CD4-positive, alpha-beta T cell treated with Interleukin-17A for 4 hours (primary cell): ENCODE measurements around the gene OPCML.

Experiments
- DNase-seq: peaks from one replicate; pipeline ENCODE4 v3.0.0-alpha.2; 2020; ENCODE audit warnings: mixed read lengths

The OPCML gene

GRCh38 chr11:133347988-133348387 lies 184.3 kb downstream of the OPCML start:
- no peak for DNase-seq

GRCh38 chr11:133346137-133346536 lies 186.2 kb downstream of the OPCML start:
- no peak for DNase-seq

GRCh38 chr11:133343951-133344350 lies 188.3 kb downstream of the OPCML start:
- DNase-seq, result no peak

GRCh38 chr11:133339495-133340140 lies 192.7 kb downstream of the OPCML start:
- no peak for DNase-seq

- DNase-seq, result no peak
Observed at GRCh38 chr11:133338588-133338987, 193.7 kb downstream of the OPCML start.

- DNase-seq, result no peak
Observed at GRCh38 chr11:133337951-133338418, 194.3 kb downstream of the OPCML start.

- no peak for DNase-seq
Observed at GRCh38 chr11:133337193-133337592, 195.1 kb downstream of the OPCML start.

GRCh38 chr11:133331031-133331430 lies 201.3 kb downstream of the OPCML start:
- no peak for DNase-seq

GRCh38 chr11:133326849-133327248 lies 205.5 kb downstream of the OPCML start:
- no peak for DNase-seq

- DNase-seq, result no peak
Observed at GRCh38 chr11:133326332-133326731, 206.0 kb downstream of the OPCML start.

GRCh38 chr11:133325711-133326110 lies 206.6 kb downstream of the OPCML start:
- no peak for DNase-seq

GRCh38 chr11:133323354-133323753 lies 208.9 kb downstream of the OPCML start:
- no peak for DNase-seq

- DNase-seq, result no peak
Observed at GRCh38 chr11:133318221-133318620, 214.1 kb downstream of the OPCML start.

- DNase-seq, result no peak
Observed at GRCh38 chr11:133311230-133311629, 221.1 kb downstream of the OPCML start.

GRCh38 chr11:133306019-133306418 lies 226.3 kb downstream of the OPCML start:
- DNase-seq, result no peak

GRCh38 chr11:133305208-133305956 lies 226.9 kb downstream of the OPCML start:
- DNase-seq, result no peak

GRCh38 chr11:133303262-133303661 lies 229.0 kb downstream of the OPCML start:
- DNase-seq, result no peak

GRCh38 chr11:133302056-133302455 lies 230.2 kb downstream of the OPCML start:
- DNase-seq, result no peak

- no peak for DNase-seq
Observed at GRCh38 chr11:133300666-133301065, 231.6 kb downstream of the OPCML start.

- DNase-seq, result no peak
Observed at GRCh38 chr11:133291780-133292179, 240.5 kb downstream of the OPCML start.

- DNase-seq, result no peak
Observed at GRCh38 chr11:133285359-133285758, 246.9 kb downstream of the OPCML start.

GRCh38 chr11:133284156-133284555 lies 248.1 kb downstream of the OPCML start:
- no peak for DNase-seq

GRCh38 chr11:133277886-133278285 lies 254.4 kb downstream of the OPCML start:
- DNase-seq, result no peak
